Aorta (tissue), 5 donors: ENCODE measurements around the gene RNF17. TPM values are rescaled to one million over a fixed set of nuclear protein-coding genes. Genes with fewer than 3 reads are reported as not detected.

Experiments used
- ATAC-seq: fragments of 200-7000 bp; cut with Tn5 transposase; one replicate; pipeline ENCODE4 v1.9.1; 2022; ENCODE audit warnings: moderate library complexity; ENCODE audit not compliant: low FRiP score
- DNase-seq, 2 donors: peaks; one replicate each; pipeline ENCODE4 v3.0.0-alpha.2; 2020
- H3K27ac ChIP-seq, 2 donors: one replicate each; pipeline ENCODE4 v1.5.1; 2013; ENCODE audit warnings: low read length in 2 of 2, mild to moderate bottlenecking in 2 of 2, moderate library complexity in 2 of 2, control low read depth in 1 of 2, inconsistent platforms in 1 of 2, low read depth in 1 of 2
- H3K27me3 ChIP-seq, 2 donors: one replicate each; pipeline ENCODE4 v1.6.1; 2013; ENCODE audit warnings: control low read depth in 1 of 2, low read length in 1 of 2, mild to moderate bottlenecking in 1 of 2, moderate library complexity in 1 of 2; ENCODE audit not compliant: insufficient read depth in 2 of 2, control insufficient read depth in 1 of 2
- H3K36me3 ChIP-seq, 2 donors: one replicate each; pipeline ENCODE4 v1.6.1; 2013; ENCODE audit warnings: control low read depth in 1 of 2, low read length in 1 of 2, mild to moderate bottlenecking in 1 of 2; ENCODE audit not compliant: insufficient read depth in 2 of 2, control insufficient read depth in 1 of 2
- H3K4me1 ChIP-seq, 2 donors: one replicate each; pipeline ENCODE4 v1.6.1; 2013; ENCODE audit warnings: low read length in 2 of 2, control low read depth in 1 of 2, mild to moderate bottlenecking in 1 of 2, moderate library complexity in 1 of 2; ENCODE audit not compliant: insufficient read depth in 2 of 2, control insufficient read depth in 1 of 2
- H3K4me3 ChIP-seq, 2 donors: one replicate each; pipeline ENCODE4 v1.5.1; 2013; ENCODE audit warnings: low read length in 2 of 2, control low read depth in 1 of 2, mild to moderate bottlenecking in 1 of 2
- H3K9me3 ChIP-seq: one replicate; pipeline ENCODE4 v1.6.1; 2013; ENCODE audit warnings: mild to moderate bottlenecking, low read length; ENCODE audit not compliant: control insufficient read depth
- WGBS, 2 donors: extraction: QIAGEN DNeasy Blood & Tissue Kit; methylation state at CpG; one replicate each; pipeline ENCODE4 v1.1.7; 2013; 5-methylcytosine and 5-hydroxymethylcytosine counted together
- intact Hi-C, 2 donors: fragments of 100-400 bp; cut with DNase I; formaldehyde crosslinking; loops; one replicate each; pipeline versions ENCODE4 v1.14.2 to v1.15.0; 2022
- polyA plus RNA-seq, 2 donors: library from polyadenylated mRNA; stranded (reverse); fragments of 200-250 nt; gene quantifications; one replicate each; pipeline ENCODE4 v1.2.3, GENCODE V29; 2013
- total RNA-seq, 2 donors: library from RNA; stranded (reverse); fragmentation: NEBNext Ultra II Directional; extraction: Animal tissue kit (Norgen Biotek cat#: 25700); gene quantifications; one replicate each; pipeline ENCODE4 v1.2.1, GENCODE V29; 2021
- donor health status: healthy with polysubstance abuse.
- donor health status: Bipolar disorder and iron deficiency.
- donor health status: DM: no; HTN: no; CAD: no.
- donor health status: DM: no; HTN: no; CAD: no.
- donor health status: DM: yes; HTN: yes; CAD: no.

RNF17 gene
- total and polyA plus RNA-seq, 4 donors = 0.52 TPM; not detected in 3

DNA sequence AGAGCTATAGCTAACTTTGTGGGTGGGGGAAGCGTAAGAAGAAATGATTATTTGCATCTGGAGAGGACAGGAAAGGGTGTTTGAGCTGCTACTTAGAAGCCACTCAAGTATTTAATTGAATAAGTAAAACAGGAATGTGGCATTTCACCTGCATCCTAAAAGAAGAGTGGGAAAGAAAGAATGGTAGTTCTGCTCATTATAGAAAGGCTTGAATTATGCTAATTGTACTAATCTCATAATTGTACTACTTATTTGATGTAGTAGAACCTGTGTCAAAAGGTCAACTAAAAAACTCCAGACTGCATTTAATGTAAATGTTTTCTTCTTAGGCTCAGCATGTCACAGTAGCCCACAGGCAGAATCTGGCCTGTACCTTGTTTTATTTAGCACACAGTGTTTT, 113.6 kb downstream of the RNF17 start:
- H3K9me3 ChIP-seq = no peaks in the 10 kb centered on the region
- no peak for ATAC-seq
- H3K27me3 ChIP-seq = no peaks in the 10 kb centered on the region
- H3K4me3 ChIP-seq = no peak overlapping the region
- H3K4me1 ChIP-seq = no peaks in the 10 kb centered on the region
- DNase-seq = no peak
- 94 to 95% methylated on average over 1 of the region's 1 CpG for WGBS, 2 donors
- intact Hi-C loops = no loop called here
- H3K36me3 ChIP-seq = no peaks in the 10 kb centered on the region
- H3K27ac ChIP-seq = no peak overlapping the region

GRCh38 chr13:24878340-24878739, 114.4 kb downstream of the RNF17 start:
- ATAC-seq = no peak
- WGBS, 2 donors = 84 to 88% methylated on average over 2 of the region's 2 CpGs
- DNase-seq = no peak
- H3K27me3 ChIP-seq = no peaks in the 10 kb centered on the region
- H3K27ac ChIP-seq = no peak overlapping the region
- no peaks in the 10 kb centered on the region for H3K9me3 ChIP-seq
- H3K4me1 ChIP-seq = no peaks in the 10 kb centered on the region
- H3K36me3 ChIP-seq = no peaks in the 10 kb centered on the region
- H3K4me3 ChIP-seq = no peak overlapping the region
- intact Hi-C loops = no loop called here

GRCh38 chr13:24882665-24883064, 118.7 kb downstream of the RNF17 start:
- ATAC-seq (no peak), DNase-seq (no peak)
- intact Hi-C loops = no loop called here
- no peak overlapping the region for H3K27ac ChIP-seq
- H3K4me3 ChIP-seq = no peak overlapping the region
- H3K36me3 ChIP-seq = peaks cover 2 to 4% of the 10 kb centered on the region in 2 donors
- 85 to 92% methylated on average over 2 of the region's 2 CpGs for WGBS, 2 donors
- H3K9me3 ChIP-seq = no peaks in the 10 kb centered on the region
- H3K4me1 ChIP-seq = no peaks in the 10 kb centered on the region
- H3K27me3 ChIP-seq = no peaks in the 10 kb centered on the region

GRCh38 chr13:24887759-24888158, 123.8 kb downstream of the RNF17 start:
- Histone ChIP-seq H3K9me3 (no peaks in the 10 kb centered on the region), H3K36me3 (peaks cover 4 to 5% of the 10 kb centered on the region in 2 donors), H3K4me3 (no peak overlapping the region), H3K4me1 (no peaks in the 10 kb centered on the region), H3K27me3 (no peaks in the 10 kb centered on the region), H3K27ac (no peak overlapping the region)
- DNase-seq (no peak), ATAC-seq (no peak)
- intact Hi-C loops = no loop called here
- 93% methylated on average over 6 of the region's 6 CpGs for WGBS, 2 donors

- Histone ChIP-seq H3K4me3 (no peak overlapping the region), H3K4me1 (no peaks in the 10 kb centered on the region), H3K9me3 (no peaks in the 10 kb centered on the region), H3K36me3 (peaks cover 4 to 5% of the 10 kb centered on the region in 2 donors), H3K27me3 (no peaks in the 10 kb centered on the region), H3K27ac (no peak overlapping the region)
- 93 to 95% methylated on average over 3 of the region's 3 CpGs for WGBS, 2 donors
- no peak for ATAC-seq
- intact Hi-C loops = no loop called here
- DNase-seq = no peak
Observed at GRCh38 chr13:24888291-24888931, 124.4 kb downstream of the RNF17 start.

DNA sequence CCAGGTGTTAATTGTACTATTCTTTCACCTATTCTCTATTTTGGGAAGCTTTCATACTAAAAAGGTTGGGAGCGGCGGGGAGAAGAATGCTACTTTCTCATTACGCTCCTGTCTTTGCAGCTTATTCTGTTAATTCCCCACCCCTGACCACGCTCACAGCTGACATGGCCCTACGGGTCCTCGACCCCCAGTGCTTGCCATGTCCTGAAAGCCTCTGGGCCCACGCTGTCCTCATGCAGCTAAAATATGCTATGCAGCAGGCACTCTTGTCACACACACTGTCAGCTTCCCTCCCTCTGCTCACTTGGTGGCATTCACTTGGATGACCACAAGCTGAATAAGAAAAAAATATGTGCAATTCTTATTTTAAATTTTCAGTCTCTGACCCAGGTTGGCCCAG, 126.3 kb downstream of the RNF17 start:
- Histone ChIP-seq H3K4me1 (no peaks in the 10 kb centered on the region), H3K27me3 (no peaks in the 10 kb centered on the region), H3K27ac (no peak overlapping the region), H3K36me3 (peaks cover 3 to 4% of the 10 kb centered on the region in 2 donors), H3K4me3 (no peak overlapping the region), H3K9me3 (no peaks in the 10 kb centered on the region)
- intact Hi-C loops = no loop called here
- ATAC-seq (no peak), DNase-seq (no peak)
- 98% methylated on average over 7 of the region's 7 CpGs for WGBS, 2 donors

- H3K27ac ChIP-seq = no peak overlapping the region
- DNase-seq = no peak
- WGBS, 2 donors = 95 to 98% methylated on average over 18 of the region's 18 CpGs
- H3K4me1 ChIP-seq = no peaks in the 10 kb centered on the region
- ATAC-seq = no peak
- no peaks in the 10 kb centered on the region for H3K9me3 ChIP-seq
- no peaks in the 10 kb centered on the region for H3K27me3 ChIP-seq
- H3K36me3 ChIP-seq = peaks cover 4% of the 10 kb centered on the region in 2 donors
- H3K4me3 ChIP-seq = no peak overlapping the region
- intact Hi-C loops = no loop called here
Observed at GRCh38 chr13:24891476-24892108, 127.6 kb downstream of the RNF17 start.

- intact Hi-C loops = no loop called here
- H3K36me3 ChIP-seq = peaks cover 0 to 6% of the 10 kb centered on the region in 2 donors
- H3K4me3 ChIP-seq = no peak overlapping the region
Observed at GRCh38 chr13:24892829-24893228, 128.9 kb downstream of the RNF17 start.

GRCh38 chr13:24893863-24894262, 129.9 kb downstream of the RNF17 start:
- no peaks in the 10 kb centered on the region for H3K4me1 ChIP-seq
- peak; percentile 24 for ATAC-seq
- H3K27ac ChIP-seq = no peak overlapping the region
- H3K4me3 ChIP-seq = no peak overlapping the region
- H3K27me3 ChIP-seq = no peaks in the 10 kb centered on the region
- no peaks in the 10 kb centered on the region for H3K9me3 ChIP-seq
- peaks cover 2 to 6% of the 10 kb centered on the region in 2 donors for H3K36me3 ChIP-seq
- DNase-seq = no peak
- intact Hi-C loops = no loop called here
- WGBS, 2 donors = 92 to 94% methylated on average over 12 of the region's 12 CpGs

More at GRCh38 chr13:24892829-24893228, 128.9 kb downstream of the RNF17 start:
- no peak overlapping the region for H3K27ac ChIP-seq
- DNase-seq (no peak), ATAC-seq (no peak)
- H3K27me3 ChIP-seq = no peaks in the 10 kb centered on the region
- no peaks in the 10 kb centered on the region for H3K4me1 ChIP-seq
- WGBS, 2 donors = 85 to 89% methylated on average over 7 of the region's 7 CpGs
- H3K9me3 ChIP-seq = no peaks in the 10 kb centered on the region
